Prostate gland (tissue), 2 donors: ENCODE measurements around the gene TBC1D3B.
"Not testable (repeated sequence)": the region's sequence is repeated elsewhere in the genome, so short reads cannot be mapped to it uniquely, and the experiment has no call there.

Experiments used
- POLR2AphosphoS5 ChIP-seq: sonication (generic); formaldehyde crosslinking; IDR thresholded peaks from one replicate; pipeline ENCODE4 v1.6.1; 2017; ENCODE audit warnings: antibody characterized with exemption
- TF ChIP-seq, protein P1 (sequence below), 4 experiments: fragments of 200-600 bp in 2 of 4; fragments of 450-650 bp in 2 of 4; sonication (generic) in 2 of 4; IDR thresholded peaks; 1 replicate in 3 of 4; 2 replicates in 1 of 4; pipeline ENCODE4 v1.5.1; 2016 to 2019; ENCODE audit warnings: antibody characterized with exemption in 4 of 4, mild to moderate bottlenecking in 2 of 4, moderate library complexity in 2 of 4

DNA sequence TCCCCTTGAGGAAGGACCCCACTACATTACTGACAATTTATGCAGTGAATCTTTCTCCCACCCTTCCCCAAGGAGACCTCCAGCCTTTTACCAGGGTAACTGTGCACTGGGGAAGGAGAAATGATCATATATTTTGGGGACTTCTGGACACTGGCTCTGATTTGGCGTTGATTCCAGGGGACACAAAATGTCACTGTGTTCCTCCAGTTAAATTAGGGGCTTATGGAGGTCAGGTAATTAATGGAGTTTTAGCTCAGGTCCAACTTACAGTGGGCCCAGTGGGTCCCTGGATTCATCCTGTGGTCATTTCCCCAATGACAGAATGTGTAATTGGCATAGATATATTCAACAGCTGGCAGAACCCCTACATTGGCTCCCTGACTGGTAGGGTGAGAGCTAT is 43.1 kb upstream of the TBC1D3B start:
- TF ChIP-seq, protein P1, sequence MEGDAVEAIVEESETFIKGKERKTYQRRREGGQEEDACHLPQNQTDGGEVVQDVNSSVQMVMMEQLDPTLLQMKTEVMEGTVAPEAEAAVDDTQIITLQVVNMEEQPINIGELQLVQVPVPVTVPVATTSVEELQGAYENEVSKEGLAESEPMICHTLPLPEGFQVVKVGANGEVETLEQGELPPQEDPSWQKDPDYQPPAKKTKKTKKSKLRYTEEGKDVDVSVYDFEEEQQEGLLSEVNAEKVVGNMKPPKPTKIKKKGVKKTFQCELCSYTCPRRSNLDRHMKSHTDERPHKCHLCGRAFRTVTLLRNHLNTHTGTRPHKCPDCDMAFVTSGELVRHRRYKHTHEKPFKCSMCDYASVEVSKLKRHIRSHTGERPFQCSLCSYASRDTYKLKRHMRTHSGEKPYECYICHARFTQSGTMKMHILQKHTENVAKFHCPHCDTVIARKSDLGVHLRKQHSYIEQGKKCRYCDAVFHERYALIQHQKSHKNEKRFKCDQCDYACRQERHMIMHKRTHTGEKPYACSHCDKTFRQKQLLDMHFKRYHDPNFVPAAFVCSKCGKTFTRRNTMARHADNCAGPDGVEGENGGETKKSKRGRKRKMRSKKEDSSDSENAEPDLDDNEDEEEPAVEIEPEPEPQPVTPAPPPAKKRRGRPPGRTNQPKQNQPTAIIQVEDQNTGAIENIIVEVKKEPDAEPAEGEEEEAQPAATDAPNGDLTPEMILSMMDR (IDR thresholded peaks at IDR 0.05) = not testable (repeated sequence)
- TF ChIP-seq POLR2AphosphoS5 = not testable (repeated sequence)
